Epithelial cell of esophagus (primary cell): Measurements from ENCODE around the gene FAM120A.

Experiments
- DNase-seq: peaks from one replicate; pipeline ENCODE4 v3.0.0; 2010; ENCODE audit warnings: low read depth
- H3K4me3 ChIP-seq: 2 replicates; pipeline ENCODE4 v1.5.1; 2011; ENCODE audit warnings: mild to moderate bottlenecking, low read length, control low read depth
- TF ChIP-seq, protein P1 (sequence below): IDR thresholded peaks from 2 replicates; pipeline ENCODE4 v1.5.1; 2011; ENCODE audit warnings: low read depth, mild to moderate bottlenecking, low read length, control low read depth, inconsistent platforms; ENCODE audit not compliant: insufficient read depth; ENCODE audit errors: missing control alignments

The FAM120A gene

GRCh38 chr9:93470391-93470790 lies 18.9 kb downstream of the FAM120A start:
- TF ChIP-seq, protein P1, sequence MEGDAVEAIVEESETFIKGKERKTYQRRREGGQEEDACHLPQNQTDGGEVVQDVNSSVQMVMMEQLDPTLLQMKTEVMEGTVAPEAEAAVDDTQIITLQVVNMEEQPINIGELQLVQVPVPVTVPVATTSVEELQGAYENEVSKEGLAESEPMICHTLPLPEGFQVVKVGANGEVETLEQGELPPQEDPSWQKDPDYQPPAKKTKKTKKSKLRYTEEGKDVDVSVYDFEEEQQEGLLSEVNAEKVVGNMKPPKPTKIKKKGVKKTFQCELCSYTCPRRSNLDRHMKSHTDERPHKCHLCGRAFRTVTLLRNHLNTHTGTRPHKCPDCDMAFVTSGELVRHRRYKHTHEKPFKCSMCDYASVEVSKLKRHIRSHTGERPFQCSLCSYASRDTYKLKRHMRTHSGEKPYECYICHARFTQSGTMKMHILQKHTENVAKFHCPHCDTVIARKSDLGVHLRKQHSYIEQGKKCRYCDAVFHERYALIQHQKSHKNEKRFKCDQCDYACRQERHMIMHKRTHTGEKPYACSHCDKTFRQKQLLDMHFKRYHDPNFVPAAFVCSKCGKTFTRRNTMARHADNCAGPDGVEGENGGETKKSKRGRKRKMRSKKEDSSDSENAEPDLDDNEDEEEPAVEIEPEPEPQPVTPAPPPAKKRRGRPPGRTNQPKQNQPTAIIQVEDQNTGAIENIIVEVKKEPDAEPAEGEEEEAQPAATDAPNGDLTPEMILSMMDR = no peak
- DNase-seq = no peak
- H3K4me3 ChIP-seq = no peak overlapping the region

- DNase-seq = no peak
- no peak overlapping the region for H3K4me3 ChIP-seq
- TF ChIP-seq, protein P1 = no peak
These were observed 19.6 kb downstream of the FAM120A start for GRCh38 chr9:93471124-93471523.

GRCh38 chr9:93473411-93473810 lies 21.9 kb downstream of the FAM120A start:
- no peak overlapping the region for H3K4me3 ChIP-seq
- TF ChIP-seq, protein P1 = no peak
- DNase-seq = peak; percentile 71

- no peak overlapping the region for H3K4me3 ChIP-seq
- TF ChIP-seq, protein P1 = no peak
- DNase-seq = no peak
These were observed 23.6 kb downstream of the FAM120A start for GRCh38 chr9:93475108-93475507.

DNA sequence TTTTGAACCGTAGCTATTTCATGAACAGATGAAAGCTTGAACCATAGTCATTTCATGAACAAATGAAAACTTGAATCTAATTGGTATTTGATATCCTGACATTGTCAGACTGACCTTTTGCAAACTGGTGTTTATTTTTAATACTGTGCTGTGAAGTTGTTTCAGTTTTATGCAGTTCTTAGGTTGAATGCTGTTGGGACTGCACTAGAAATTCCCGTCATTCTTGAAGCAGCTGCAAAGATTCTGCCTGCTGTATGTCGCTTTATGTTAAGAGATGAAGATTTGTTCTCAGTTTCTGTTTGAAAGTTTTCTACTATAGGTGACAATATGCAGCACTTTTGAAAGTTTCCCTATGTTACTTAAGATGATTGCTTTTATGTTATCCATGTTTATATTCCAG lies 24.4 kb downstream of the FAM120A start:
- H3K4me3 ChIP-seq = no peak overlapping the region
- no peak for DNase-seq
- TF ChIP-seq, protein P1 = no peak

- TF ChIP-seq, protein P1 = no peak
- no peak overlapping the region for H3K4me3 ChIP-seq
- no peak for DNase-seq
These were observed 25.4 kb downstream of the FAM120A start for GRCh38 chr9:93476924-93477323.

GRCh38 chr9:93477397-93477796 lies 25.9 kb downstream of the FAM120A start:
- DNase-seq = no peak
- TF ChIP-seq, protein P1 = no peak

More at GRCh38 chr9:93477397-93477796, 25.9 kb downstream of the FAM120A start:
- H3K4me3 ChIP-seq = no peak overlapping the region
